Cardiac muscle cell (in vitro differentiated cells and primary cell): ENCODE measurements around the gene SPEM3. TPM values are rescaled to one million over a fixed set of nuclear protein-coding genes. Genes with fewer than 3 reads are reported as not detected.

Experiments
- DNase-seq, 2 donors: peaks; one replicate each; pipeline versions ENCODE4 v3.0.0 to v3.0.0-alpha.2; 2010 to 2017; ENCODE audit warnings: low read depth in 1 of 2, low spot score in 1 of 2
- H3K27ac ChIP-seq: fragments of 200-600 bp; sonication (generic); 2 replicates; pipeline ENCODE4 v1.5.1; 2016
- H3K27me3 ChIP-seq: fragments of 200-600 bp; sonication (generic); 2 replicates; pipeline ENCODE4 v1.6.0; 2016; ENCODE audit warnings: control low read depth
- H3K36me3 ChIP-seq: fragments of 200-600 bp; sonication (generic); 2 replicates; pipeline ENCODE4 v1.5.1; 2016; ENCODE audit warnings: control low read depth
- H3K4me1 ChIP-seq: fragments of 200-600 bp; sonication (generic); 2 replicates; pipeline ENCODE4 v1.8.1; 2017; ENCODE audit warnings: low read depth, mild to moderate bottlenecking, mixed run types
- H3K4me3 ChIP-seq: fragments of 200-600 bp; sonication (generic); 2 replicates; pipeline ENCODE4 v1.5.1; 2016; ENCODE audit warnings: mild to moderate bottlenecking
- H3K9me3 ChIP-seq: fragments of 200-600 bp; sonication (generic); 2 replicates; pipeline ENCODE4 v1.5.1; 2017; ENCODE audit warnings: low read depth, mild to moderate bottlenecking, control low read depth
- CTCF ChIP-seq: IDR thresholded peaks from 2 replicates; pipeline ENCODE4 v1.5.1; 2012; ENCODE audit warnings: low read depth, mild to moderate bottlenecking, low read length
- polyA plus RNA-seq: library from polyadenylated mRNA; unstranded; fragments of >200 nt; fragmentation: Nextera tagmentation; extraction: Ambion mirVana; gene quantifications from 2 replicates; pipeline ENCODE4 v1.2.1, GENCODE V29; 2016
- total RNA-seq: library from RNA; depleted of rRNA; stranded (reverse); fragments of >200 nt; gene quantifications from 2 replicates; pipeline ENCODE4 v1.2.3, GENCODE V29; 2016

Gene SPEM3
- total and polyA plus RNA-seq, 2 experiments from 2014 or later, result not detected

GRCh38 chr17:7442142-7442541, 13.5 kb downstream of the SPEM3 start:
- Histone ChIP-seq H3K9me3 (no peaks in the 10 kb centered on the region), H3K4me3 (no peak overlapping the region), H3K27me3 (no peaks in the 10 kb centered on the region), H3K36me3 (no peaks in the 10 kb centered on the region), H3K27ac (no peak overlapping the region), H3K4me1 (peaks cover 26% of the 10 kb centered on the region)
- DNase-seq, result no peak
- no peak for TF ChIP-seq CTCF

GRCh38 chr17:7443499-7444485, 15.1 kb downstream of the SPEM3 start:
- peak in 1 of 2 donors; percentile 41 for DNase-seq
- TF ChIP-seq CTCF, result no peak
- no peaks in the 10 kb centered on the region for H3K27me3 ChIP-seq
- H3K9me3 ChIP-seq, result no peaks in the 10 kb centered on the region
- no peaks in the 10 kb centered on the region for H3K36me3 ChIP-seq
- no peak overlapping the region for H3K4me3 ChIP-seq
- peak overlapping the region; percentile 47 for H3K27ac ChIP-seq
- peaks cover 16% of the 10 kb centered on the region for H3K4me1 ChIP-seq

DNA sequence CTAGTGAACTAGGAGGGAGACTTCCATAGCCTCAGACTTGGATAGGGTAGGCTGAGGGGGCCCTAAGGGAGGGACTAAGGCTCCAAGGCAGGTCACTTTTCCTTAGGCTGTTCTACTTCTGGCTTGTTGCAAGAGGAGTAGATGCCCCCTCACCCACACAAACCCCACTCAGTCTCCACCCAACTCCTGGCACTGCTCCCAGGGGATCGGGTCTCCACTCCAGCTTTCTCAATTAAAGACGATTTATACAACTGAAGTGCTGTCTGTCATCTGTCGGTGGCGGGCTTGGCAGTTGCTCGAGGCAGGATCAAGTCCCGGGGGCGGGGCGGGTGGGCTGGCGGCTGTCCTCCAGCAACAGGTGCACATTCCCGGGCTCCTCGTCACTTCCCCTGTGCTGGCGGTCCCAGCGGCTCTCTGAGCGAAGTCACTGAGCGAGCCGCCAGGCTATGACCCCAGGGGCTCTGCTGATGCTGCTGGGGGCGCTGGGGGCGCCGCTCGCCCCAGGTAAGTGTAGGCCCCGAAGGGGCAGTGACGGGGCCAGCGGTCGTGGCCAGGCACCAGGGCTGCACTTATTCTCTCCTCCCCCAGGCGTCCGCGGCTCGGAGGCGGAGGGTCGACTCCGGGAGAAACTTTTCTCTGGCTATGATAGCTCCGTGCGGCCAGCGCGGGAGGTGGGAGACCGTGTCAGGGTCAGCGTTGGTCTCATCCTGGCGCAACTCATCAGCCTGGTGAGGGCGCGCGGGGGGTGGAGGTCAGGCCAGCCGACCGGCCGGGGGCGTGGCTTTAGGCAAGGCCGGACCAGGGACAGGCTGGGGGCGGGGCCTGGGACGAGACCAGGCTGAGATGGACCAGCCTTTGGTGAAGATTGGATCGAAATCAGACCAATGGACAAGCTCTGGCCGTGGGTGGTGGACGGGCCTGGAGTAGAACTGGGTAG, 16.3 kb downstream of the SPEM3 start, which contains the start of gene CHRNB1:
Gene CHRNB1, plus strand, starts transcription at position 380 of the 937 bp plus-strand sequence. Its CDS starts 67 bp downstream, at position 447.
- Histone ChIP-seq H3K36me3 (no peaks in the 10 kb centered on the region), H3K4me3 (peak within 1 kb of the TSS; percentile 28), H3K9me3 (no peaks in the 10 kb centered on the region), H3K27me3 (no peaks in the 10 kb centered on the region), H3K4me1 (peaks cover 13% of the 10 kb centered on the region), H3K27ac (peak within 1 kb of the TSS; percentile 47)
- DNase-seq, result peak; percentile 46 to 93
- TF ChIP-seq CTCF, result no peak

DNA sequence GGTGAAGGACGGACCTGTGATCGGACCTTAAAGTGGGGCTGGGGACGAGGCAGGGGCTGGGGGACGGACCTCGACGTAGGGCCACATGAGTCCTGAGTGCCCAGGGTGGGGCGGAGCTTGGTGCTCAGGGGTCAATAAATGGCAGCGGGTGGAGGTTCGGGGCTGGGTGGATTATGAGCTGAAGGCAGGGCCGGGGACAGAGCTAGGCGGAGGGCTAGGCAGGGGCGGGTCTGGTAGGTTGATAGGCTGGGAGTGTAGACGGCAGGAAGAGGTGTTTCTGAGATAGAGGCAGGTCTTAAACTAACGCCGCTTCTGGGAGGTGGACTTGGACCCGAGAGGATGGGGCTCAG, 16.9 kb downstream of the SPEM3 start:
- no peaks in the 10 kb centered on the region for H3K27me3 ChIP-seq
- no peaks in the 10 kb centered on the region for H3K36me3 ChIP-seq
- DNase-seq, result peak in 1 of 2 donors; percentile 85
- no peak for TF ChIP-seq CTCF
- H3K4me1 ChIP-seq, result peaks cover 13% of the 10 kb centered on the region
- peak overlapping the region; percentile 47 for H3K27ac ChIP-seq
- peak overlapping the region; percentile 28 for H3K4me3 ChIP-seq
- H3K9me3 ChIP-seq, result no peaks in the 10 kb centered on the region

DNA sequence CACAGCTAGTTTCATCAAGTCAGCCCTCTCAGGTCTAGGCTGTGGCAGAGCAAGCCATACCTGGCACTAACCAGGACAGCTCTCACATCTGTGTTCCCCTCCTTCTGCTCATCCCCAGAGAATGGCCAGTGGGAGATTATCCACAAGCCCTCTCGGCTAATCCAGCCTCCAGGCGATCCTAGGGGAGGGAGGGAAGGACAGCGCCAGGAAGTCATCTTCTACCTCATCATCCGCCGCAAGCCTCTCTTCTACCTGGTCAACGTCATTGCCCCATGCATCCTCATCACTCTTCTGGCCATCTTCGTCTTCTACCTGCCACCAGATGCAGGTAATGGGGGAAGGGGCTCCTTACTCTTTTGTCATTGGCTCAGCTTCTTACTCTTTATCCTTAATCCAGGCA, 19.8 kb downstream of the SPEM3 start:
- Histone ChIP-seq H3K27me3 (no peaks in the 10 kb centered on the region), H3K27ac (no peak overlapping the region), H3K4me3 (no peak overlapping the region), H3K4me1 (peaks cover 6% of the 10 kb centered on the region), H3K36me3 (no peaks in the 10 kb centered on the region), H3K9me3 (no peaks in the 10 kb centered on the region)
- no peak for TF ChIP-seq CTCF
- no peak for DNase-seq
